Activated CD4-positive, alpha-beta T cell treated with anti-CD3 and anti-CD28 coated beads, Interleukin-2, amount 50 U/mL, for 24 hours (primary cell): ENCODE data around the gene NDUFB10.

Experiments
- DNase-seq, 2 donors: peaks; one replicate each; pipeline ENCODE4 v3.0.0-alpha.2; 2020; ENCODE audit warnings: low read depth in 1 of 2, low spot score in 1 of 2

NDUFB10 gene

GRCh38 chr16:2001035-2001434, 41.7 kb downstream of the NDUFB10 start:
- DNase-seq: no peak

GRCh38 chr16:2001456-2002355, 42.4 kb downstream of the NDUFB10 start:
- no peak for DNase-seq

DNA sequence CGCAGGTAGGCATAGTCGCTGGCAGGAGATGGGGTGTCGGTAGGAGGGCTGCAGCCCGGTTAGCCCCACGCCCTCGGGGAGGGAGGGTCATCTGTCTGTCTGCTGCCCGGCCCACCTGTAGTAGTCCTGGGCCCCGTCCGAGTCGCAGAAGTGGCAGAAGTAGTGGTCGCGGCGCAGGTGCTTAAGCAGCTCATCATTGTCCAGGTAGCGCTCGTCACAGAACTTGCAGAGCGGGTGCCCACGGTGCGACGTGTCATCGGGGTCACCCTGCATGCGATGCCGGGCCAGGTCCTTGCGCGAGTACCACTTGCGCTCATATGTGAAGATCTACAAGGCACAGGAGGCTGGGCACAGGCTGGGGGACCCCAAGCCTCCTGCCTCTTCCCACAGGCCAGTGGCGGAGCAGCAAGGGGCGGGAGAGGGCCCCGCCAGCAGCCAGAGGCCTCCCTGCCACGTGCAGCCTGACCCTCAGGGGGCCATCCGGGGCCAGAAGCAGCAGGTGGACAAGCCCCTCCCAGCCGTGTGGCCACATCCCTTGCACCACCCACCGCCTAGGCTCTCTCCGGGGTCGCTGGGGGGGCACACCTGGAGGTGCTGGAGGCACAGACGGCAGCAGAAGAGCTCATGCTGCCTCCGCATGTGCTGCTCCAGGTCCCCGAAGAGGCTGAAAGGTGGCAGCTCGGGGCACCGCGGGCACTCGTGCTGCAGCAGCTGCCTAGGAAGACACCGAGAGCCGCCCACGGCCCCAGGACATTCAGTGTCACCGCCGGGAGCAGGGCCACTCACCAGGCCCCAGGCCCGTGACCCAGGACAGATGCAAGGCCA, 43.3 kb downstream of the NDUFB10 start:
- no peak for DNase-seq

- no peak for DNase-seq
Measured at GRCh38 chr16:2003231-2003826, 44.0 kb downstream of the NDUFB10 start.

DNA sequence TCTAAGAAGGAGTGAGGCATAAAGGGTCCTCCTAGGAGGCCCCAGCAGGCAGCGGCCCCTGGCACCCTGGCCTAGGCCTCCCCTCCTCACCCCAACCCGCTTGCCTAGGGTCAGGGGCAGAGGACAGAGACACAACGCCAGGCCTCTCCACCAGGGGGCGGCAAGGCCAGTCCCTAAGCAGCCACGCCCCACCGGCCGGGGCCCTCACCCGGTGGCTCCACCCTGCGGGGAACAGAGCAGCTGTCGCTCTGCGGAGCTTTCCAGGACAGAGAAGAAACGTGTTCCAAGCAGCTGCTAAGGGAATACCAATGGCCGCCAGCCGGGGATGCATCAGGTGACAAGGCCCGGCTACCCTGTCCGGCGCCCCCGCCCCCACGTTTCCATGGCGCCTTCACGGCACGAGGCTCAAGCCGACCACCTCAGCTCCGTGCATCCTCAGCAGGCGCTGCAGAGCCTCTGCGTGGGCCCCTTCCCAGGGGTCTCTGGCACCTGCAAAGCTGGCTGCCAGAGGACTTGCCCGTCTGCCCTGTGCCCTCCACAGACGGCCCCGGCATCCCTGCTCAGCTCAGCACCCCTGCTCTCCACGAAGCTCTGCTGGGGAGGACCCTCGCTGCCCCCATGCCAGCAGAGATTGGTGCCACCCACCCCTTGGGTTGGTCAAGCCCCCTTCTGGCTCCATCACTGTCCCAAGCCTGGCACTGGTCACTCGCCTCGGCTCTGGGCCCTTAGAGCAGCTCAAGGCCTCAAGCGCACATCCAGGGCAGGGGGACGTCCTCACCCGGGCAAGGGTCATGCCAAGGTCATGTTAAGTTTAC, 44.7 kb downstream of the NDUFB10 start:
- DNase-seq: peak; percentile 72 to 81

- DNase-seq: no peak
Measured at GRCh38 chr16:2004795-2005517, 45.6 kb downstream of the NDUFB10 start.

GRCh38 chr16:2005646-2006045, 46.3 kb downstream of the NDUFB10 start:
- DNase-seq: no peak

DNA sequence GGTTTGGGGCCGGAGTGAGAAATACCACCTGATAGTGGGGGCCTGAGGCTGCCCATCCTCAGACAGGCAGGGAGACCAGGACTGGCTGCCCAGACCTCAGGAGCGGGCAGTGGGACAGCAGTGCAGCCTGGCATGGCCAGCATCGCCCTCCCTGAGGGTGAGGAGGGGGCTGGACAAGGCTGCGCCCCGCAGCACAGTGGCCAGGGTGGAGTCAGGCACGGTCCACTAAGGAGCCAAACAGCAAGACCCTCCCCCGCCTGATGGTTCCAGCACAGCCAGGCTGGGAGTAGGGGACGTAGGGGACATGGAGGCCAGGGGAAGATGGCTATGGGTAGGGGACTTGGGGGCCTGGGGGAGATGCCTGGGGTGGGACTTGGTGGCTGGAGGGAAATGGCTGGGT, 47.0 kb downstream of the NDUFB10 start:
- DNase-seq: no peak

- DNase-seq: no peak
Measured at GRCh38 chr16:2007081-2007836, 47.9 kb downstream of the NDUFB10 start.

DNA sequence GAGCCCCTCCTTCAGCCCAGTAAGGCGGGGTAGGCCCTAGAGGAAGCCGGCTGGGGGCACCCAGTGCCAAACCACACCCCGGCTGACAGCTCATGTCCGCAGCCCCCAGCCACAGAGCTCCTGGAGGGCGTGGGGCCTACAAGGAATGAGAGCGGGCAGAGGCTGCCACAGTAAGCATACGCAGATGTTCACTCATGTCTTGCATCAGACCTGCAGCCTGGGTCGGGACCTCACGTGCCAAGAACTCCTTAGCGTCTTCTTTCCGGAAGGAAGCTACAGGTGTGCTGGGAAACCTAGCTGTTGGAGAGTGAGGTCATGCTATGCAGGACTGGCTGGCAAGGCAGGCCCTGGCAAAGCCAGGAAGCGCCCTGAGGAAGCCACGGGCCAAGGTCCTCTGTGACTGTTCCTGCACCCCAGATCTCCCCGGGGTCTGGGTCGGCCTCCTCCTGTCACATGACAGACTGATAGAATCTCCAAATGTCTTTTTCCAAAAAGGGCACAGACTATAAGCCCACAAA, 48.7 kb downstream of the NDUFB10 start:
- DNase-seq: no peak

DNA sequence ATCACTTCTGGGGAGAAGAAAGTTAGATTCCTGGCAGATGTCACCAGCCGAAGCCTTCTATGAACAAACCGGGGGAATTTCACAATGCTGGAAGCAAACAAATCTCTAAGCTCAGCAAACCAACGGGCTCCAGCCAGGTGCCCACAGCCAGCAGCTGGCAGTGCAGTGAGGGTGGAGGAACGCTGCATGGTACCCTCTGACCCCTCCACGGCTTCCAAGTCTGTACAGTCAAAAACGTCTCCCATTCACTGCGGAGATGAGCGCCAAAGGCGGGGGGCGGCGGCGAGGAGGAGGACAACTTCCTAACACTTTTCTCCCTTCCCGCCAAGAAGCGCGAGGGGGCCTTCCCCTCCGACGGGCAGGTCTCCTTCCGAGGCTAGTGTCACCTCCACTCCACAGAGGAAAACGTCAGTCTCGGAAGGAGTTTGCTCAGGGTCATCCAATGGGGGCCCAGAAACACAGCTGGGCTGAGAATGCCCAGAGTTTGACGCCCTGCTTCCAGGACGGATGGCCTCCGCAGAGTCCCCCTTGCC, 49.4 kb downstream of the NDUFB10 start:
- no peak for DNase-seq

DNA sequence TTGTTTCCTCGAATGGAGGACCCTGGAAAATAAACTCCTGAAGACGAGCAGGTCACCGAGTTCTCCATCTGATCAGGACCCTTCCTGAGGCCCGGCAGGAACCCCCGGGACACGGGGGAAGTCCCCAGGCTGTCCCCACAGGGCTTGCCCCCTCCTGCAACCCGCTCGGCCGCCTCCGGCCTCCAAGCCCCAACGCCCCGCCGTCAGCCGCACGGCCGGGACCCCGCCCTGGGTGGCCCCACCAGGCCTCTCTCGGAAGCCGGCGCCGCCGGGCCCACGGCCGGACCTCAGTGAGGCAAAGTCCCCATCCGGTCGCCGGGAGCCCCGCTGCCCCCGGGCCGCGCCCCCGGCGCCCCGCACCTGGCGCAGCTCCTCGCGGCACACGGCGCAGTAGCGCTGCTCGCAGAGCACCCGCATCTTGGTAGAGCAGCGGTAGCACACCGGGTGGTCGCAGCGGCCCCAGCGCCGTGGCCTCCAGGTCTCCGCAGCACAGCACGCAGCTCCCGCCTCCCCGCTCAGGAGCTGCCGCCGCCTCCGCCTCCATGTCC, 49.9 kb downstream of the NDUFB10 start:
- no peak for DNase-seq

- DNase-seq: peak; percentile 58 to 65
Measured at GRCh38 chr16:2009791-2010510, 50.6 kb downstream of the NDUFB10 start, which contains the start of gene ZNF598. TSS of gene ZNF598 (minus strand) at chr16:2009821.
